Gastrocnemius medialis (tissue), 4 donors: ENCODE measurements around the gene ATXN7.

Source experiments
- POLR2A ChIP-seq, 2 donors: fragments of 450-650 bp; IDR thresholded peaks; one replicate each; pipeline ENCODE4 v1.6.1; 2017; ENCODE audit warnings: antibody characterized with exemption in 2 of 2, mild to moderate bottlenecking in 2 of 2, moderate library complexity in 2 of 2
- TF ChIP-seq, protein P1 (sequence below), 5 experiments: fragments of 450-650 bp in 3 of 5; fragments of 200-600 bp in 2 of 5; sonication (generic) in 2 of 5; IDR thresholded peaks in 4 of 5; conservative IDR thresholded peaks in 1 of 5; 1 replicate in 4 of 5; 2 replicates in 1 of 5; pipeline ENCODE4 v1.5.1; 2016 to 2019; ENCODE audit warnings: antibody characterized with exemption in 5 of 5, mild to moderate bottlenecking in 3 of 5, moderate library complexity in 3 of 5

DNA sequence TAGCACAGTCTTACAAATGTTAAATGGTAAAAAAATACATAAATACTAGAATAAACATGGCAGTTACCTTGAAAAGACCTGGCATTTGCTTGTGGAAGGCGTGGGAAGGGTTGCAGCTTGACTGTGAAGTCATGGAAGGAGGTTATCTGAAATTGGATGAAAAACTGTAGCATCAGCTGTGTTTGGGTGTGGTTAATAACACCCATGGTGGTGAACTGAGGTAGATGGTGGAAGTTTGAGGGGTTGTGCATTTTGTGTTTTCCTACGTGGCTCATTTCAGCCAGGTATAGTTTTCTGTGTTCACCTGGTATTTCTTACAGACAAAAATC lies 113.2 kb downstream of the ATXN7 start:
- TF ChIP-seq POLR2A (IDR thresholded peaks at IDR 0.05): no peak
- TF ChIP-seq, protein P1, sequence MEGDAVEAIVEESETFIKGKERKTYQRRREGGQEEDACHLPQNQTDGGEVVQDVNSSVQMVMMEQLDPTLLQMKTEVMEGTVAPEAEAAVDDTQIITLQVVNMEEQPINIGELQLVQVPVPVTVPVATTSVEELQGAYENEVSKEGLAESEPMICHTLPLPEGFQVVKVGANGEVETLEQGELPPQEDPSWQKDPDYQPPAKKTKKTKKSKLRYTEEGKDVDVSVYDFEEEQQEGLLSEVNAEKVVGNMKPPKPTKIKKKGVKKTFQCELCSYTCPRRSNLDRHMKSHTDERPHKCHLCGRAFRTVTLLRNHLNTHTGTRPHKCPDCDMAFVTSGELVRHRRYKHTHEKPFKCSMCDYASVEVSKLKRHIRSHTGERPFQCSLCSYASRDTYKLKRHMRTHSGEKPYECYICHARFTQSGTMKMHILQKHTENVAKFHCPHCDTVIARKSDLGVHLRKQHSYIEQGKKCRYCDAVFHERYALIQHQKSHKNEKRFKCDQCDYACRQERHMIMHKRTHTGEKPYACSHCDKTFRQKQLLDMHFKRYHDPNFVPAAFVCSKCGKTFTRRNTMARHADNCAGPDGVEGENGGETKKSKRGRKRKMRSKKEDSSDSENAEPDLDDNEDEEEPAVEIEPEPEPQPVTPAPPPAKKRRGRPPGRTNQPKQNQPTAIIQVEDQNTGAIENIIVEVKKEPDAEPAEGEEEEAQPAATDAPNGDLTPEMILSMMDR (IDR thresholded peaks at IDR 0.05 in 4 of 5, conservative IDR thresholded peaks at IDR 0.05 in 1 of 5): no peak
